Measurements from ENCODE around the gene PCTP.

The PCTP gene

DNA sequence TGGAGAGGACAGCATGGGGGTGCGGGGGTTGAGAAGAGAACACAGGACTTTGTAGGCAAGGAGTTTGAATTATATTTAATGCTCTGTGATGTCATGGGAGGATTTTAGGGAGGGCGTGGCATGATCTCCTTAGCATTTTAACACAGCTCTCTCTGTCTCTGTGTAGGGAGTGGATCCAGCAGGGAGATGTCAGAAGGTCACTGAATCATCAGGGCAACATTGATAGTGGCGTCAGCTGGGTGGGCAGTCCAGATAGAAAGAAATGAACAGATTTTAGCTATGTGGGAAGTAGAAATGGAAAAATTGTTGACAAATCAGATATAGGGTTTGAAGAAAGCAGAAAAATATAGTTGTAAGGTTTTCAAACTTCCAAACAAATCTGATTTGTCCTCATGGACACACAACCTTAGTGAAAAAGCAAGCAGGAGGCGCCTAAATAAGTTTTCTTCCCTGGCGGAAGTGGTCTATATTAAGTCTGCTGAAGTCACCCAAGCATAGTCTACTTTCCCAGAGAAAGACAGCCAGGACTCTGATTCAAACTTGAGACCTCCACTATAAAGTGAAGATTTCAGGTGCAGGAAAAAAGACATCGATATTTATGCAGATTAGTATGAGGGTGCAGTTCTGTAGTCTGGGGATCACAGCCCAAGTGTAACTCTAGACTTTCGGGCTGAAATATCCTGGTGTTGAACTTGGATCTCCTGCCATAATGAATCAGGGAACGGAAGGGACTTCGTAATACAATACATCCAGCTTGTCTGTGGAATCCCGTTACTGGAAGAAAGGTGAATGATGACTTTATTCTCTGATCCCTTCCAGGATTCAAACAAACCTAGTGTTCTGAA is 10.1 kb upstream of the PCTP start:
- H3K27me3 ChIP-seq (ENCODE audit: control insufficient read depth, insufficient read depth, low read length): no peaks in the 10 kb centered on the region
- no CpG with 5 or more reads among the region's 10 CpGs for WGBS (ENCODE audit: insufficient coverage, insufficient read length)

GRCh38 chr17:55741356-55741700 is 9.5 kb upstream of the PCTP start:
- no peak overlapping the region for H3K27ac ChIP-seq (ENCODE audit: low read length)
- no peaks in the 10 kb centered on the region for H3K4me1 ChIP-seq (ENCODE audit: control insufficient read depth, insufficient read depth, low read length)
- H3K4me3 ChIP-seq (ENCODE audit: low read length): no peak overlapping the region
- DNase-seq (ENCODE audit: low read depth, low spot score): no peak
- no peaks in the 10 kb centered on the region for H3K36me3 ChIP-seq (ENCODE audit: control insufficient read depth, insufficient read depth, low read length)
- WGBS (ENCODE audit: insufficient coverage, insufficient read length): no CpG with 5 or more reads among the region's 3 CpGs
- no peaks in the 10 kb centered on the region for H3K9me3 ChIP-seq (ENCODE audit: control insufficient read depth, insufficient read depth, low read length)
- no peaks in the 10 kb centered on the region for H3K27me3 ChIP-seq (ENCODE audit: control insufficient read depth, insufficient read depth, low read length)

More for the DNA sequence above, 10.1 kb upstream of the PCTP start:
- no peak for DNase-seq (ENCODE audit: low read depth, low spot score)
- no peaks in the 10 kb centered on the region for H3K9me3 ChIP-seq (ENCODE audit: control insufficient read depth, insufficient read depth, low read length)
- no peaks in the 10 kb centered on the region for H3K4me1 ChIP-seq (ENCODE audit: control insufficient read depth, insufficient read depth, low read length)
- H3K36me3 ChIP-seq (ENCODE audit: control insufficient read depth, insufficient read depth, low read length): no peaks in the 10 kb centered on the region
- H3K4me3 ChIP-seq (ENCODE audit: low read length): no peak overlapping the region
- H3K27ac ChIP-seq (ENCODE audit: low read length): no peak overlapping the region

- Histone ChIP-seq H3K36me3 (ENCODE audit: control insufficient read depth, insufficient read depth, low read length) (no peaks in the 10 kb centered on the region), H3K9me3 (ENCODE audit: control insufficient read depth, insufficient read depth, low read length) (no peaks in the 10 kb centered on the region), H3K27ac (ENCODE audit: low read length) (no peak overlapping the region), H3K4me3 (ENCODE audit: low read length) (no peak overlapping the region), H3K4me1 (ENCODE audit: control insufficient read depth, insufficient read depth, low read length) (no peaks in the 10 kb centered on the region), H3K27me3 (ENCODE audit: control insufficient read depth, insufficient read depth, low read length) (no peaks in the 10 kb centered on the region)
- DNase-seq (ENCODE audit: low read depth, low spot score): no peak
- no CpG with 5 or more reads among the region's 12 CpGs for WGBS (ENCODE audit: insufficient coverage, insufficient read length)
Observed at GRCh38 chr17:55742272-55743102, 8.4 kb upstream of the PCTP start.

DNA sequence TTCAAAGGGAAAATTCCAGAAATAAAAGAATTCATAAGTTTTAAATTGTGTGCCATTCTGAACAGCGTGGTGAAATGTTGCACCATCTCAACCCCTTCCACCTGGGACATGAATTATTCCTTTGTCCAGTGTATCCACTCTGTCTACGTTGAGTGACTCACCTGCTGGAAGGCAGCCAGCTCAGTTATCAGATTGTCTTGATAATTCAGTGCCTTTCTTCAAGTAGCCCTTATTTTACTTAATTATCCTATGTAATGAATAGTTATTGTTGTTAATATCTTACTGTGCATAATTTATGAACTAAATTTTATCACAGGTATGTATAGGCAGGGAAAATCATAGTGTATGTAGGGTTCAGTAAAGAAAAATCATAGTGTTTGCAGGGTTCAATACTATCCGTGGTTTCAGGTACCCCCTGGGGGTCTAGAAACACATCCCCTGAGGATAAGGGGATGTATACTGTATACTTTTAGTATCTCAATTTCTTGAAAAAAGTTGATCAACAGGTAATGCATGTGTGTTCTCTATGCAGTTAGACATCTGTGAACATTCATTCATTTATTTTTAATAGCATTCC is 7.7 kb upstream of the PCTP start:
- WGBS (ENCODE audit: insufficient coverage, insufficient read length): no CpG with 5 or more reads among the region's 3 CpGs
- Histone ChIP-seq H3K36me3 (ENCODE audit: control insufficient read depth, insufficient read depth, low read length) (no peaks in the 10 kb centered on the region), H3K27ac (ENCODE audit: low read length) (no peak overlapping the region), H3K27me3 (ENCODE audit: control insufficient read depth, insufficient read depth, low read length) (no peaks in the 10 kb centered on the region), H3K4me1 (ENCODE audit: control insufficient read depth, insufficient read depth, low read length) (no peaks in the 10 kb centered on the region), H3K9me3 (ENCODE audit: control insufficient read depth, insufficient read depth, low read length) (no peaks in the 10 kb centered on the region), H3K4me3 (ENCODE audit: low read length) (no peak overlapping the region)
- no peak for DNase-seq (ENCODE audit: low read depth, low spot score)

- no peaks in the 10 kb centered on the region for H3K4me1 ChIP-seq (ENCODE audit: control insufficient read depth, insufficient read depth, low read length)
- H3K36me3 ChIP-seq (ENCODE audit: control insufficient read depth, insufficient read depth, low read length): no peaks in the 10 kb centered on the region
- DNase-seq (ENCODE audit: low read depth, low spot score): no peak
- H3K9me3 ChIP-seq (ENCODE audit: control insufficient read depth, insufficient read depth, low read length): no peaks in the 10 kb centered on the region
- WGBS (ENCODE audit: insufficient coverage, insufficient read length): no CpG with 5 or more reads among the region's 1 CpG
- no peak overlapping the region for H3K27ac ChIP-seq (ENCODE audit: low read length)
- no peak overlapping the region for H3K4me3 ChIP-seq (ENCODE audit: low read length)
- H3K27me3 ChIP-seq (ENCODE audit: control insufficient read depth, insufficient read depth, low read length): no peaks in the 10 kb centered on the region
Observed at GRCh38 chr17:55745258-55745657, 5.6 kb upstream of the PCTP start.

DNA sequence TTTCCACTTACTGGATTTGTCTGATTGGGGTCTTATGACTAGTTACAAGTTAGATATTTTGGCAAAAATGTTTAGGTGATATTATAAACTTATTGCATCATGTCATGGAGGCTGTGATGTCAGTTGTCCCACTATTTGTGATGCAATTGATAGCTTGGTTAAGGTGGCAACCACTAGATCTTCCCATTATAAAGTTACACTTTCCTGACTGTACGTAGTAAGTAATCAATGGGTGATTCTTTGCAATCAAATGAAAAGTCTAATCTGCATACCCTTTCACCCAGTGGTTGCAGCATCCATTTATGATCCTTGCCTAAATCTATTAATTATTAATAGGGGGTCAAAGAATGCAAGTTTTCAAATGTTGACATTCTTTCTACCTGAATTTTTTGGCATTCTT is 4.4 kb upstream of the PCTP start:
- no peak overlapping the region for H3K27ac ChIP-seq (ENCODE audit: low read length)
- no peaks in the 10 kb centered on the region for H3K36me3 ChIP-seq (ENCODE audit: control insufficient read depth, insufficient read depth, low read length)
- no peaks in the 10 kb centered on the region for H3K9me3 ChIP-seq (ENCODE audit: control insufficient read depth, insufficient read depth, low read length)
- WGBS (ENCODE audit: insufficient coverage, insufficient read length): no CpG with 5 or more reads among the region's 1 CpG
- no peak overlapping the region for H3K4me3 ChIP-seq (ENCODE audit: low read length)
- no peaks in the 10 kb centered on the region for H3K27me3 ChIP-seq (ENCODE audit: control insufficient read depth, insufficient read depth, low read length)
- H3K4me1 ChIP-seq (ENCODE audit: control insufficient read depth, insufficient read depth, low read length): peaks cover 1% of the 10 kb centered on the region; the same call in 1 of the 2 replicates
- no peak for DNase-seq (ENCODE audit: low read depth, low spot score)

DNA sequence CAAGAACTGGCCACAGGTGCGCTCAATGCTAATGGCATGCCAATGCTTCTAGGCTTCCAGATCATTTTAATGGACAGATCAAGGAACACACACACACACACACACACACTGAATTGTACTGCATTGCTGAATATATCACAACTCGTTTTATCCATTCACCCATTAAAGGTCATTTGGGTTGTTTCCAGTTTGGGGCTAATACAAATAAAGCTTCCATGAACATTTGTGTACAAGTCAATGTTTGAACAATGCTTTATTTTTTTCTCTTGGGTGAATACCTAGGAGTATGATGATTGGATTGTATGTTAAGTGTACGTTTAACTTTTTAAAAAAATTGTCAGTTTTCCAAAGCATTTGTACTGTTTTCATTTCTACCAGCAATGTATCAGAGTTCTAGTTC is 3.6 kb upstream of the PCTP start:
- no CpG with 5 or more reads among the region's 3 CpGs for WGBS (ENCODE audit: insufficient coverage, insufficient read length)
- no peaks in the 10 kb centered on the region for H3K36me3 ChIP-seq (ENCODE audit: control insufficient read depth, insufficient read depth, low read length)
- DNase-seq (ENCODE audit: low read depth, low spot score): no peak
- H3K27ac ChIP-seq (ENCODE audit: low read length): no peak overlapping the region
- no peak overlapping the region for H3K4me3 ChIP-seq (ENCODE audit: low read length)
- no peaks in the 10 kb centered on the region for H3K27me3 ChIP-seq (ENCODE audit: control insufficient read depth, insufficient read depth, low read length)
- H3K4me1 ChIP-seq (ENCODE audit: control insufficient read depth, insufficient read depth, low read length): peaks cover 1% of the 10 kb centered on the region; the same call in 1 of the 2 replicates
- H3K9me3 ChIP-seq (ENCODE audit: control insufficient read depth, insufficient read depth, low read length): no peaks in the 10 kb centered on the region

GRCh38 chr17:55748841-55749240 is 2.0 kb upstream of the PCTP start:
- DNase-seq (ENCODE audit: low read depth, low spot score): no peak
- no CpG with 5 or more reads among the region's 1 CpG for WGBS (ENCODE audit: insufficient coverage, insufficient read length)
- Histone ChIP-seq H3K4me3 (ENCODE audit: low read length) (no peak overlapping the region), H3K4me1 (ENCODE audit: control insufficient read depth, insufficient read depth, low read length) (peaks cover 1% of the 10 kb centered on the region; the same call in 1 of the 2 replicates), H3K27me3 (ENCODE audit: control insufficient read depth, insufficient read depth, low read length) (no peaks in the 10 kb centered on the region), H3K36me3 (ENCODE audit: control insufficient read depth, insufficient read depth, low read length) (no peaks in the 10 kb centered on the region), H3K27ac (ENCODE audit: low read length) (no peak overlapping the region), H3K9me3 (ENCODE audit: control insufficient read depth, insufficient read depth, low read length) (no peaks in the 10 kb centered on the region)

DNA sequence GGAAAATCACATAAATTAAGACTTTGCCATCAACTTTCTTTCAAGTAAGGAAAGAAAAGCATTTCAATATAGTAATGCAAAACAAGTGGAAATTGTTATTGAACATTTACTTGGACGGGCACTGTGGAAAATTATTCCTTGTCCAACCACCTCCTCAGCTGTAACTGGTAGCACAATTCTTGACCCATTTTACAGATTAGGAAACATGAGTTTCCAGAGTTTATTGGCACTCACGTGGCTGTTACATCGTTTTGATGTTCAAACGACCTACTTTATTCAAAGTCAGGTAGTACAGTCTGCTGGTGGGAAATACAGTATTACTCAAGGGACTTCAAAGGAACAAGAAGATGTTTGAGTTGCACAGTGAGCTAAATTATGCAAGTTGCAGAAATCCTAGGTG is 866 bp upstream of the PCTP start:
- Histone ChIP-seq H3K27me3 (ENCODE audit: control insufficient read depth, insufficient read depth, low read length) (no peaks in the 10 kb centered on the region), H3K4me3 (ENCODE audit: low read length) (no peak overlapping the region), H3K4me1 (ENCODE audit: control insufficient read depth, insufficient read depth, low read length) (peaks cover 1% of the 10 kb centered on the region; the same call in 1 of the 2 replicates), H3K9me3 (ENCODE audit: control insufficient read depth, insufficient read depth, low read length) (no peaks in the 10 kb centered on the region), H3K27ac (ENCODE audit: low read length) (no peak overlapping the region), H3K36me3 (ENCODE audit: control insufficient read depth, insufficient read depth, low read length) (no peaks in the 10 kb centered on the region)
- no peak for DNase-seq (ENCODE audit: low read depth, low spot score)
- whole genome bisulfite sequencing (ENCODE audit: insufficient coverage, insufficient read length): no CpG with 5 or more reads among the region's 4 CpGs

DNA sequence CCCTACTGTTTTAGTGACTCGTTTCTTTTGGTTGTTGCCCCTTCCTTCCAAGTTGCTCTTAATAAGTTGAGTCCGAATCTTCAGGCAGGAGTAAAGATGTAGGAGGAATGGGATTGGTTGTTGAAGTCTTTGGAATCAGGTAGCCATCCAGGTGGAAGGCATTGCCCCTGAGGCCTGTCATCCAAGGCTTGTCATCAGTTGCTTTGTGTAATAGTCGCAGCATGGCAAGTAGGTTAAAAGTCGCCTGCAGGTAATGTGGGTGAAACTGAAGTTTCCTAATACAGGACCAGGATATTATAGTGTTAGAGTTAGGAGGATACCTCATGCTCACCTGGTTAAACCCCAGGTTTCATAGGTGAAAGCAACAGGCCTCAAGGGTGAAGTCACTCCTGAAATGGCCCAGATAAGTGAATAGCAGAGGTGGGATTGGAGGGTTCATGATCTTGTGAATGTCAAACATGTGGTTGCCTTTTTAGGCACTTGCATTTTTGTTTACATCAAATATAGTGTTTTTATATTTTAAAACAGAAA is 934 bp downstream of the PCTP start:
- Histone ChIP-seq H3K9me3 (ENCODE audit: control insufficient read depth, insufficient read depth, low read length) (no peaks in the 10 kb centered on the region), H3K27ac (ENCODE audit: low read length) (no peak overlapping the region), H3K4me1 (ENCODE audit: control insufficient read depth, insufficient read depth, low read length) (peaks cover 1% of the 10 kb centered on the region; the same call in 1 of the 2 replicates), H3K36me3 (ENCODE audit: control insufficient read depth, insufficient read depth, low read length) (no peaks in the 10 kb centered on the region), H3K27me3 (ENCODE audit: control insufficient read depth, insufficient read depth, low read length) (no peaks in the 10 kb centered on the region), H3K4me3 (ENCODE audit: low read length) (peak overlapping the region; percentile 60; the same call in 1 of the 2 replicates)
- no peak for DNase-seq (ENCODE audit: low read depth, low spot score)
- WGBS (ENCODE audit: insufficient coverage, insufficient read length): no CpG with 5 or more reads among the region's 4 CpGs

All from iPS DF 6.9 (cell line).